Diencephalon (tissue), 1 donor: Measurements from ENCODE around the gene TTLL7. TPM values are rescaled to one million over a fixed set of nuclear protein-coding genes. Genes with fewer than 3 reads are reported as not detected.

Experiments
- total RNA-seq: library from RNA; depleted of rRNA; stranded (reverse); fragments of >200 nt; gene quantifications from one replicate; pipeline ENCODE4 v1.2.3, GENCODE V29; 2014

Gene TTLL7
- total RNA-seq, result 97.6 TPM

GRCh38 chr1:83998498-83999315 is at the start of gene TTLL7:
TTLL7 (minus strand) TSS chr1:83999132; CDS start chr1:83952211, 46,921 bp downstream.

Other genes starting within 250 kb of the TTLL7 start
- 456 TPM for gene PRKACB, start 145.1 kb upstream of the TTLL7 start, total RNA-seq